Activated CD4-positive, CD25-positive, alpha-beta regulatory T cell treated with anti-CD3 and anti-CD28 coated beads, Interleukin-2, amount 50 U/mL, for 16 hours (primary cell): ENCODE measurements around the gene ARAP1.

Experiments
- DNase-seq: peaks from one replicate; pipeline ENCODE4 v3.0.0-alpha.2; 2020; ENCODE audit warnings: low read depth, low spot score

The ARAP1 gene

DNA sequence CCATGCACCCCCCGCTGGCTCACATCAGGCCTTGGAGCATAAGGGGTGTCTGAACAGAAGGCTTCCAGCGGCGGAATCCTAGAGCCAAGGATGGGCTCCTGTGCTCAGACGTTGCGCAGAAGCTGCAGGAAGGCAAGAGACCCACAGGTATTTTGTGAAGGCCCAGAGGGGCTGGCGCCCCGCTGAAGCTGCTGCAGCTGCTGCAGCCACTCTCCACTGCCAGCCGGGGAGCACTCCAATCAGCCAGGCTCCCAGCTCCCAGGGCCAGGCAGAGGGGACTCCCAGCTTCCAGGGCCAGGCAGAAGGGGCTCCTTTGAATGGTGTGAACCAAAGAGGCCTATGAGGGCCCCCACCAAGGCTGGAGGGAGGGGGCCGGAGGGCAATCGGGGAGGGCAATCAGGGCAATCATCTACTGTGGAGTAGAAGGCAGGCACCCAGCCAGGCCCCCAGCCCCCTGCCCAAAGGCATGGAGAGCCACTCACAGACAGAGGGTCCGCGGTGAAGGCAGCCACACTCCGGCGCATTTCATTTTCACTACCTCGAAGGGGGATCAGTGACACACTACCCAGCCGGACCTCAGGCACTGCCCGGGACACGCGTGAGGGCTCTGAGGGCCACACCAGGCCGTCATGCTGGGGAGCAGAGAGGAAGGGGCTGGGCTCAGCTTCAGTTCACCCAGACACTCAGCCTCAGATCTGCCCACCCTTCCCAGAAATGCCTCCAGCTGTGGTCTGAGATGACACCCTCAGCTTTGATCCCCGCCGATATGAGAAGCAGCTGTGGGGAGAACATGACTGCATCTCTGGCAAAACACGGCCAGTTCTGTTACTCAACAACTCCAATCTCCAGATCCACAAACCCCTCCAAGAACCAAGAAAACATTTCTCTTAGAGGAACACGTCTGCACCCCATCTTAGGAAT, 66.4 kb downstream of the ARAP1 start:
- DNase-seq, result no peak

DNA sequence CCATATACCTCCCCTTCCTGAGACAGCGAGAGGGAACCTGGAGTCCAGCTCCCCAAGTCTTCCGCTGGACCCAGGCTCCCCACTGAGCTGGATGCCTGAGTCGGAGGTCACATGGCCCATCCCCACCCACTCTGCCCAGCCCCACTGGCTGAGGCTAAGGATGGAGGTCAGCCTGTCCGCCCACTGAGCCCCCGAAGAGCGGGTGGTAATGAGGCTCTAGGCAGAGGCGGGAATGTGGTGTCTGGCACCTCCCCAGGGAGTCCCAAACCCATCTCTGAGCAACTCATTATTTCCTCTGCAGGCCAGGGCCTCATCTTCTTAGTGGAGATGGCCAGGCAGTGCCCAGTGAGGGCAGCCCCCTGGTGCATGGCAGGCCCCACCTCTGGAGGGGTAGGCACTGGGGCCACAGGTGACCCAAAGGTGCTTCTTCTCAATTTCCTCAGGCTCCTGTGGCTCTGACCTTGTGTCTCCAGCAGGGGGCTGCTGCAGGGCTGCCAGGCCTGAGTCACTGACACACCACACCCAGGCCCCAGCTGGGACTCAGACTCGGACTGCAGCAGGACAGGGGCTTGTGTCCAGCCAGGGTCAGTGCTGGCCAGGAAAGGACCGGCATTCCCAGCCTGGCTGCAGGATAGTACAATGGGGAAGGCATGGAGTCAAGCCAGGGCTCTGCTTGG, 67.8 kb downstream of the ARAP1 start:
- DNase-seq, result no peak

DNA sequence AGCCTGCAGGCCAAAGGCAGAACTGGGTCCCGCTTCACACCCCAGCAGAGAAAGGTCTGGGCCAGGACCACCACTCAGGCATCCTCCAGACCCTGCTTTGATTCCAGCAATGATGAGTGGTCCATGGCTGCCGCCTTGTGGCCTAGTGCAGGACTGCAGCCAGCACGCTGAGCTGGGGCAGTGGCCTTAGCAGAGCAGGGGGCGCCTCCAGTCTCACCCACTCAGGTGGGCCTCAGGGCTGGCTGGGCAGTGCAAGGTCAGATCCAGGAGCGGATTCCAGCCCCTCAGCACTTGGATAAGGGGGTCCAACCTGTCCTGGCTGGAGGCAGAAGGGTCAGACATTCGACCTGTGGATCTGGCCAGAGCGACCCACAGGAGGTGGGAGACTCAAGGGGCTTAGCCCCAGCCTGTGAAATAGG, 68.4 kb downstream of the ARAP1 start:
- peak; percentile 42 for DNase-seq

DNA sequence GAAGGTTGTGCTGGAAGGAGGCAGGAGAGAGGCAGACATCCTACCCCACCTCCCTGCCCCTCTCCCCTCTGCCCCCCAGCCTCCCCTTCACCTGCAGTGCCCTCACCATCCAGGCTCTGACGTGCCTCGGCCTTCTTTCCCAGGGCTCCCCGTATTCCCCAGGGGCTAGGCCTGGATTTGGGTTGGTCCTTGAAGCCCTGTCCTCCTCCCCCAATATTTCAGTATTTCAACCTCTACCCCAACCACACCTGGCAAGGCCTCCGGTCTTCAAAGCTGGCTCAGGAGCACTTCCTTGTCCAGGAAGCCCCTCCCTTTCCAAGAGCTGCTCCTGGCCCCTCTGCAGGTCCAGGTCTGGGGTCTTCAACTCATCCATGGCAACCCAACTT, 69.4 kb downstream of the ARAP1 start:
- no peak for DNase-seq

DNA sequence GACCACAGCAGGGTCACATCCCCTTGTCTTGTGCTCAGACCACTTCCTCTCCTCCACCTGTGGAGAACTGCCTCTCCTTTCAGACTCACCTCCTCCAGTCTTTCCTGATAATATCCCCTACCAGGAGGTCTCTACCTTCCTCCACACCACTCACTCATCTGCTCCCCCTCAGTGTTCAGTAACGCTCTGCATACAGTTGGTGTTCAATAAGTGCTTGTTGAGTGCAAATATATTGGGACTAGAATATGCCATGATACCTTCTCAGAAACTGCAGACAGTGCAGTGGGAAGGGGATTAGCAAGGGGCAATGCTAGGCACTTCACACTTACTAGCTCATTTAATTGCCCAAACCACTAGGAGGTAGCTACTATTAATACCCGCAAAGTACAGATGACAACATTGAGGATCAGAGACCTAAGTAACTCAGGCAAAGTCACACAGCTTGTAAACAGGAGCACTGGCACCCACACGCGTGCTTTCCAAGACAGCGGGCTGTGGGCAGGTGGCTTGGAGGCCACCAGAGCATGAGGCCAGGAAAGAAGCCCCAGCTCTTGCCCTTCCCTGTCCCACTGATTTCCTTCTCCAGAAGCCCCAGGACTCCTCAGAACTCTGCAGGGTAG, 69.9 kb downstream of the ARAP1 start:
- DNase-seq, result no peak

DNA sequence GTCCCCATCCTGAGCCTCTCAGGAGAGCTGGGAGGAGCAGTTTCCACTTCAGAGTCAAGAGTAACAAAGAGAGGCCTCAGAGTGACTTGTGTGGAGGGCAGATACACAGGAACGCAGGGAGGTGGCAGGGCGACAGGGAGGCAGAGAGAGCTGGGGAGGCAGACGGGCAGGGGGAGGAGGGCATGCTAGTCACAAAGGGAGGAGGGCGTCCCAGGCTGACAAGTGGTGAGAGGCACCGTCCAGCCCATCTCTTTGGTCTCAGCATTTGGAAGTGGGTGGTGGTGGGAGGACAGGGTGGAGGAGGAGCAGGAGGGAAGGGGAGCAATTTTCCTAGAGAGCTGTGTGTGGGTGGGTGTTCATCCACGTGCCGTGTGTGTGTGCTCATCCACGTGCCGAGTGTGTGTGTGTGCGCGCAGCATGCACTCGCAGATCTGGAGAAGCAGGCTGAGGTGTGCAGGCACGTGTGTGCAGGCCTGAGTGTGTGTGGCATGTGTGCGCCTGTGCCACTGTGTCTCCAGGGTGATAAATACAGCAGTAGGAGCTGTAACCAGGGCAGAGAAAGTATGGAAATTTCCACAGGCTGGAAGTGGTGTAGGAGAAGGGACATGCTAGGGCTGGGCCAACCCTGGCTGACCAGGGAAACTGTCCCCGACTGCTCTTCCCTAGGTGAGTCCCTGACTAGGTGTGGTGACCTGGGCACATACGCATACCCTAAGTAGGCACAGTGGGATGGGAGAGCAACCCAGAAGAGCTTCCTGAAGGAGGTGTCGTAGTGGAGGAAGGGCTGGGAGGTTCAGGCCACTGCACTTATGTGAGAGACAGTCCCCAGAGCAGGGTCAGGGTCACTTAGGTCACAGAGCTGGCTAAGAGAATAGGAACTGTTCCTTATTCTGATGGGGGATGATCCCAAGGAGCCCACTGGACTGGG, 70.7 kb downstream of the ARAP1 start:
- no peak for DNase-seq

DNA sequence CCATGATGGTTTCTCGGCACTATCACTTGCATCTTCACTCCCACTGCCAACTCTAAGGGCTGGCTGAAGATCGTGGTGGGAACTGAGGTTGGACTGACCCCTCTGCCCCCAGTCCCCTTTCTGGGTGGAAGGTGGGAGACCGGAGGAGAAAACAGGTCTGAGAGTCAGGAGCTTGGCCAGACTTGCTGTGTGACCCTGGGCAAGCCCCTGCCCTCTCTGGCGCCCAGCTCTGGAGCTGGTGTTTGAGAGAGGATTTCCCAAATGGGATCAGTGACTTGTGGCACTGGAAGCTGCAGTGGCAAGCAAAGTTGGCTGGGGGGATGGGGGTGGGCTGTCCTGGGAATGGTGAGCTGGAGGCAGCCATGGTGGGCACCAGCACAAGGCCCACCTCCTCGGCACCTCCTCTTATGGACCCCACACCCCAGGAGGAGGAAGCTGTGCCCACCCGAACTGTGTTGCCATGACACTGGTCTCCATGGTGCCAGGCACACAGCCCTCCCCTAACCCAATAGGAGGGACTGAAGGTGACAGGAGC, 71.5 kb downstream of the ARAP1 start:
- no peak for DNase-seq

DNA sequence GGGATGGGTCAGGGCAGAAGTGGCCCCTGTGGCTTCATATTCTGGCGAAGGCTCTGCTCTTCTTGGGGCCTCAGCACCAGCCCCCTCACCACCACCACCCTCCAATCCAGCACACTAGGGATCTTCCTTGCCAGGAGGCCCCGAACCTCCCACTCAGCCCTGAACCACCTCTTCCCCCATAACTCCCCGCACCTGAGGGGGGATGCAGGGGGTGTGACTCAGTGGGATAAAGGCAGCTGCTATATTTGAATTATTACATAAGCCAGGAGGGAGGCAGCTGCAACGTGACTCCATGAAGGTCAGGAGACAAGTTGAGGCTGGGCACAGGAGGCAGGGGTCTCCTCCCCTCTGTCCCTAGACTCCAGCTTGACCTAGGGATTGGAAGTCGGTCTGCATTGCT, 72.3 kb downstream of the ARAP1 start:
- no peak for DNase-seq

DNA sequence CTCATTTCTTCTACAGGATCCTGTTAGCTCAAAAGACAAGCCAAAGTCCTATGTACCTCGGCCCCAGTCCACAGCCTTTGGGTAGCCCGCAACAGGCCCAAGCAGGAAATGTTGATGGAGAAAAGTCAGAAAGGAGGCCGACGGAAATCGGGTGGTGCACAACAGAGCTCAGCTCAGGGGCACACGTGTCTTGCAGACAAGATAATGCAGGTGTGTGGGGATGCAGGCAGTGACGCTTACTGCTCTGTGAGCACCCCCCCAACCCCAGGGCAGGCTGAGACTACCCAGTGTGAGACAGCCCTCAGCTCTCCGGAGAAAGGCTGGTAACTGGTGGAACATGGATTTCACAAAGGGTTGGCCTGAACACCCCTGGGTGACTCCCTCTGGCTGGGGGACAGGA, 73.7 kb downstream of the ARAP1 start:
- no peak for DNase-seq

DNA sequence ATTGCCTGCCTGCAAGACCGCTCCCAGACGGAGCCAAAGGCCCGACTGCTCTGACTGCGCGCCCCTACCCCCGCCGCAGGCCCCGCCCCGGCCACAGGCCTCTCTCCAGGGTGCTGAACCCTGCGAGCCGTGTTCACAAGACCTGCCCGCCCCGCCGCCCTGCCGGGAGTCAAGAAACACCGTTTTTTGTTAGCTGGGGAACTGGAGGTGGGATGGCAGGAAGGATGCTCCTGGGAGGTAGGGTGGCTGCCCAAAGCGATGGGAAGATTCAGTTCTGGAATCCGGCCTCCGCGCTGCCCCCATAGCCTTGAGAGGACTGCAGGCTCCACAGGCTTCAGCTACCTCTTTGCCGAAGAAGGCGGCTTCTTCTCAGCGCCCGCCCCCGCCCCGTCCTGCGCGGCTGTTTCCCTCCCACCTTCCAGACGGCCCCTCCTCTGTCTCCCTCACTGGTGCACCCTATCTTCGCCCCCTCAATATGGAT, 75.3 kb downstream of the ARAP1 start:
- DNase-seq, result peak; percentile 40

DNA sequence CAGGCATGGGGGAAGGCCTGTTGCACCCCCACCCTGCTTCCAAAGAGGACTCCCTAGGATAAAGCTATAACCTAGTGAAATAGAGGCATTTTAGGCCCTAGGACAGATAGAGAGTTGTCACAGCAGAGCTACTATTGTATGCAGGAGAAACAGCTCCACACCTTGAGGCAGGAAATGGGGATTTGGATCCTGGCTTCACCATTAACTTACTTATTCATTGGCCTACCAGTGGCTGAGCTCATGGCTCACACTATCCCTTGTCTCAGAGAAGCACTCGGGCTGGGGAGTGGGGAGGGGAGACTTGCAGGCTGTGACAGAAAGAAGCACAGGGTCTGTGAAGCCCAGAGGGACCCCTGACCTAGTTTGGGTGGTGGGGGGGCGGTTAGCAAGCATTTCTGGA, 77.0 kb downstream of the ARAP1 start:
- no peak for DNase-seq

DNA sequence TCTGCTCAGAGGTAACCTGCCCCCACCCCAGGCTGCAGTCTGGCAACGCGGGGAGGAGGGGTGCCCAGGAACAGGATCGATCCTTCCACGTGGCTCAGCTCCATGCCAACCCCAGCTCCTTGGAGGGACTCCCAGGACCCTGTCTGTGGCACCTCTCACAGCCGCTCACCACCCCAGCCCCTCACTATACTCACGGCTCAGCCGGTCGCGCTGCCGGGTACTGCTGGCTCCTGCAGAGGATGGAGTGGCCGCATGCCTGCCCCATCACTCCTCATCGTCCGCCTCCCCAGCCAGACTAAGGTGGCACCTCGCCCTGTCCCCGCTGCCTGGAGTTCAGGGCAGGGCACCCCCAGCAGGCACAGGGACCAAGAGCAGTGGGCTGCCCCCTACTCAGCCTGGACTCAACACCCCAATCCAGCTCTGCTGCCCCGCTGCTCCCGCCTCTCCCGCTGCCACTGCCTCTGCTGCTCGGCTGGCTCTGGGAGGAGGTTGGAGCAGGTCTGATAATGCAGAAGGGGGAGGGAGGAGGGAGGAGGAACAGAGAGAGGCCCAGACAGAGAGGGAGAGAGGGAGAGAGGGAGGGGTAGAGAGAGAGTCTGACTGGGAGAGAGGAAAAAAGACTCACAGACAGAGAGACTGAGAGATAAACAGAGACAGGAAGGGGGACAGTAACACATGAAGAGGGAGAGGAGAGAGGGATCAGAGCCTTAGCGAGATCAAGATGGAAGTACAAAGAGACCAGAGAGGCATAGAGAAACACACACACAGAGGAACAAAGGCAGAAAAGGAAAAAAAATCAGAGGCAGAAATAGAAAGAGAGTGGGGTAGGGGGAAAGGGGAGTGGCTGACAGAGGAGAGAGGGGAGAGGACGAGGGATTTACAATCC, 78.0 kb downstream of the ARAP1 start, which contains the start of gene PDE2A:
Gene PDE2A, minus strand, starts transcription at position 480 of the 886 bp plus-strand sequence. Its CDS starts 215 bp downstream, at position 265.
- no peak for DNase-seq

DNA sequence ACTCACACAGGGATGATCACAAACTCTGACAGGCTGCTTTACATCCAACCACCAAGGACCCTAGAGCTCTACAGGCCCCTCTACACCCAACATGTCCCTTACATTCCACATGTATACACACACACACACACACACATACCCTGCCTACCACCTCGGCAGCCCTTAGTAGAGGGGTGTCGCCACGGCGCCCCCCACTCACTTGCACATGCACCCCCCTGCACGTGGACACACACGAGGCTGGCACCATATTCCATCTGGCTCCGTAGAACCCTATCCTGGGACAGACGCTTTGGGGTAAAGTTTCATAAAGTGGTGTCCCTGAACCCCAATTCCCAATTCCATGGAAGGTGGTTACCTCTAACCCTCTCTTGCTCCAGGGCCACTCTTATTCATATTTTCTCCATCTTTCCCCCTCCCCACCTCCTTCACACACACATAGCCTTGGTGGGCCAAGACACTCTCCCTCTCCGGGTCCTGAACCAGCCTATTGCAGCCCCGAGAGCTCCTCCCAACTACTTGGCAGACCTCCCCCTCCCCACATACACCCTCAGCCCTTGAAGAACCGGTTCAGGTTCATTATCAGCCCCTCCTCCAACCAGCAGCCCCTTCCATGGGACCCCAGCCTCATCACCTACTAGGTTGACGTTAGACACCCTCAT, 78.8 kb downstream of the ARAP1 start:
- no peak for DNase-seq

DNA sequence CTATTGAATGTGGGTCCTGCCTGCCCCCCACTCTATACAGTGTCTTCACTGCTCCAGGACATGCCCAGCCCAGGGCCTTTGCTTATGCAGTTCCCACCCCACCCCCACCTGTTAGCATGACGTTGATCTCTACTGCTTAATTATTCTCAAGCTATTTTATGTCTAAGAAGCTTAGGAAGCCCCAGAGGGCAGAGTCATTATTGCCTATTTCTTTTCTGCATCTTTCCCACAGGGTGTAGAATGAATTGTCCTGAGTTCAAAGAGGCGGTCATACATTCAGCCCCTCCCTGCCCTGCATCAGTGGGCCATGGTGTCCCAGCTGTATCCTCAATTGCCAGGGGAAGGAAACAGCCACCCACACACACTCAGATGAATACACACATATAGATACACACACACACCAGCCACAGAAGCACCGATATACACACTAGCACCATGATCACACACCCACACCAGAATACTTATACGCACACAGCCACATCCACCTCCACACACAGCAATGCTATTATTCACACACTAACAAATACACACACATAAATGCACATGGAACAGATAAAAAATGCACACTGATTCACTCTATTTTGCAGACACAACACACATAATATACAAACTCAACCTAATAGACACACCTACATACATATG, 79.5 kb downstream of the ARAP1 start:
- no peak for DNase-seq

DNA sequence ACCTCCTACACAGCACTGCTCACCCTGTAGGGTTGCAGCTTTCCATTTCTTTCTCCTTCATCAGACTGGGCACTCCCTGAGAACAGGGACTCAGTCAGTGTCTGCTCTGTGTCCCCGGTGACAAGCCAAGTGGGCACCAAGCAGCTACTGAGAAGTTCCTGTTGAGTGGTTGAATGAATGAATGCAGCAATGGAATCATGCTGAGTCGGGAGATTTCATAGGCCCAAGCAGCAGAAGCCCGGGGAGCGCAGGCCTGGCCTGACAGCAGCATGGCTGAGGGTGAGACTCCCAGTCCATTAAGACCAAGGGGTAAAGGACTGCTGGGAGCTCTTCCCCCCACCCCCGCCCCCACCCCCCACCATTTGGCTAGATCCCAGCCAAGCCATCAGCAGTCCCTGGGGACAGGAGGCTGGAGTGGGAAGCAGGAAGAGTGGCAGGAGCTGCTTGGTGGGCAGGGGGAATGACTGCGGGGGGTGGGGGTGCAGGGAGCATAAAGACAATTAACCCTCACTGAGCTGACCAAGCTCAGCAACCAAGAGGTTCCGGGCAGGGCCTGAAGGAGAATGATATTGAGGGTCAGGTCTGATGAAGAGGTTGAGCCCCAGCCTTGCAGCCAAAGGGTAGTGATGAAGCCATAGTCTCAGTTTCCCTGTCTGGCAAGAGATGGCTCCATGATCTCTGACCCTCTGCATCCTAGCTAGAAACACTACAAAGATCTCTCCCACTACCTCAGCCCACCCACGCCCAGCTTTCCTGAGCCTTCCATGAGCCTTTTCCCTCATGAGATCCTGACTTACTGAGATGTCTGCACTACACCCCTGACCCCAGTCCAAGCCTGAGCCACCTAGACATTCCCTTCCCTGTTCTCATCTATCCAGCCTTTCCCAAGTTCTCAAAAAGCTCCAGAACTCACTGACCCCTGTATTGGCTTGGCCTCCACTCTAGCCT, 80.8 kb downstream of the ARAP1 start:
- DNase-seq, result no peak

DNA sequence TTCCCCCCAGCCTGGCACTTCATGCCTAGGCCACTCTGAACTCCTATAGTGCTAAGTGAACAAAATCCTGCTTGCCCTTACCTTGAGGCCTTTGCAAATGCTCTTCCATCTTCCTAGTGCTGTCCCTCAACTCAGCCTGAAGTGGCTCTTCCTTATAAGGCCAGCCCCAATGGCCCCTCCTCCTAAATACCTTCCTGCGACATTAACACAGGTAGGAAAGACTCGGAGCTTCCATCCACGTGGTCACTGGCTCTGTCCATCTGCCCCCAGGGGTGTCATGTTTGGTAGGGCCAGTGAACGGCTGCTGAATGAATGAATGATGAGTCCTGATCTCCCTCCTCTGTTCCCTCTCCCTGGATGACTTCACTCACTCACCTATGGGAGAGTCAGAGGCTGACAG, 82.2 kb downstream of the ARAP1 start:
- DNase-seq, result no peak

DNA sequence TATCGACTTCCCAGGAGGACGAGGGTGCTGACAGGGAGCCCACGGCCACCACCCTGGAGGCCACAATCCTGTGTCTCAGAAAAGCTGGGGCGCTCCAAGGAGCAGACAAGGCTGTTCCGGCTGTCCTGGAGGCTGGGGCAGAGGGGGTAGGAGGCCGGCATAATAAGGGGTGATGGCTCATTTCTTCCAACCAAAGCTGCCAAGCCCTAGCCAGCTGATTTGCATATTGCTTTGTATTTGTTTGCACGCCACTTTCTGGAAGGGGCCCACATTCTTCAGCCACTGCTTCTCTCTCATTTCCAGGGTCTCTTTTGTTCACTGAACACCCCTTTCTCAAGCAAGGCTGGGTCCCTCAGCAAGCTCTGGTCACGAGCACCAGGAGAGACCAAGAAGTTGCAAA, 82.7 kb downstream of the ARAP1 start:
- no peak for DNase-seq
